HEK293 (cell line): ENCODE data around the gene LHFPL3.

ENCODE experiments used
- CTCF ChIA-PET: fragments of 350-600 bp; formaldehyde crosslinking; extraction: SDS; loops from one replicate; lab custom pipeline; 2021; ENCODE audit warnings: antibody characterized with exemption; lab: Yijun Ruan, JAX
- POLR2A ChIA-PET: fragments of 300-600 bp; formaldehyde crosslinking; extraction: SDS; loops from one replicate; lab custom pipeline; 2020; ENCODE audit warnings: antibody characterized with exemption, inconsistent platforms; lab: Yijun Ruan, JAX
- H3K27ac ChIP-seq: fragments of 200-500 bp; sonication (Bioruptor generic); 2 replicates; pipeline ENCODE4 v1.5.1; 2014; ENCODE audit warnings: low read depth, low read length, control low read depth, inconsistent platforms; ENCODE audit errors: extremely low read depth
- H3K36me3 ChIP-seq, 2 experiments: fragments of 200-500 bp in 1 of 2; sonication (Bioruptor generic) in 1 of 2; 1 replicate in 1 of 2; 2 replicates in 1 of 2; pipeline ENCODE4 v1.5.1; 2014 to 2017; ENCODE audit warnings: inconsistent platforms in 2 of 2, low read length in 2 of 2; ENCODE audit not compliant: control insufficient read depth in 2 of 2, insufficient read depth in 1 of 2
- H3K4me1 ChIP-seq: fragments of 200-500 bp; sonication (Bioruptor generic); 2 replicates; pipeline ENCODE4 v1.5.1; 2014; ENCODE audit warnings: mild to moderate bottlenecking, low read length, inconsistent platforms; ENCODE audit not compliant: control insufficient read depth, insufficient read depth
- H3K4me3 ChIP-seq: 2 replicates; pipeline ENCODE4 v1.5.1; 2011; ENCODE audit warnings: low read depth, mild to moderate bottlenecking, control low read depth, low read length, moderate library complexity
- H3K9me3 ChIP-seq: fragments of 200-500 bp; sonication (Bioruptor generic); 2 replicates; pipeline ENCODE4 v1.5.1; 2014; ENCODE audit warnings: low read depth, low read length, inconsistent platforms; ENCODE audit not compliant: control insufficient read depth, insufficient read depth
- GFI1B ChIP-seq: fragments of 450-650 bp; formaldehyde crosslinking; IDR thresholded peaks from 2 replicates; pipeline ENCODE4 v1.5.1; 2016; ENCODE audit warnings: missing biosample characterization, missing genetic modification characterization
- GLIS1 ChIP-seq: fragments of 450-650 bp; formaldehyde crosslinking; IDR thresholded peaks from 2 replicates; pipeline ENCODE4 v1.5.1; 2016; ENCODE audit warnings: missing biosample characterization, missing genetic modification characterization
- HOXA7 ChIP-seq: sonication (generic); formaldehyde crosslinking; IDR thresholded peaks from 2 replicates; pipeline ENCODE4 v1.8.1; 2022; ENCODE audit warnings: missing genetic modification reagents, borderline replicate concordance
- HOXD13 ChIP-seq: sonication (generic); formaldehyde crosslinking; IDR thresholded peaks from 2 replicates; pipeline ENCODE4 v1.8.0; 2022; ENCODE audit warnings: missing genetic modification reagents, borderline replicate concordance
- KLF10 ChIP-seq: fragments of 450-650 bp; IDR thresholded peaks from 2 replicates; pipeline ENCODE4 v1.5.1; 2018; ENCODE audit warnings: missing biosample characterization, mild to moderate bottlenecking, missing genetic modification characterization
- KLF9 ChIP-seq: fragments of 450-650 bp; formaldehyde crosslinking; IDR thresholded peaks from 2 replicates; pipeline ENCODE4 v1.5.1; 2016; ENCODE audit warnings: missing biosample characterization, missing genetic modification characterization, low read depth
- REPIN1 ChIP-seq: fragments of 450-650 bp; formaldehyde crosslinking; IDR thresholded peaks from 2 replicates; pipeline ENCODE4 v1.5.1; 2017; ENCODE audit warnings: missing biosample characterization, missing genetic modification characterization, low read depth
- SETDB1 ChIP-seq: IDR thresholded peaks from one replicate; pipeline ENCODE4 v1.6.1; 2017; ENCODE audit warnings: mild to moderate bottlenecking, low read length, moderate library complexity, mixed read lengths; ENCODE audit not compliant: insufficient read length
- SP2 ChIP-seq: fragments of 450-650 bp; formaldehyde crosslinking; IDR thresholded peaks from 2 replicates; pipeline ENCODE4 v1.5.1; 2016; ENCODE audit warnings: missing biosample characterization, missing genetic modification characterization
- YY2 ChIP-seq: fragments of 450-650 bp; formaldehyde crosslinking; IDR thresholded peaks from 2 replicates; pipeline ENCODE4 v1.5.1; 2016; ENCODE audit warnings: missing biosample characterization, missing genetic modification characterization
- ZBTB48 ChIP-seq: fragments of 450-650 bp; formaldehyde crosslinking; IDR thresholded peaks from 2 replicates; pipeline ENCODE4 v1.5.1; 2016; ENCODE audit warnings: missing biosample characterization, missing genetic modification characterization
- ZBTB7A ChIP-seq: fragments of 450-650 bp; formaldehyde crosslinking; IDR thresholded peaks from 2 replicates; pipeline ENCODE4 v1.5.1; 2016; ENCODE audit warnings: low read depth, missing biosample characterization, missing genetic modification characterization
- ZNF211 ChIP-seq: fragments of 450-650 bp; formaldehyde crosslinking; IDR thresholded peaks from 2 replicates; pipeline ENCODE4 v1.5.1; 2016; ENCODE audit warnings: low read depth, missing biosample characterization, missing genetic modification characterization
- ZNF23 ChIP-seq: fragments of 450-650 bp; formaldehyde crosslinking; IDR thresholded peaks from 2 replicates; pipeline ENCODE4 v1.5.1; 2016; ENCODE audit warnings: missing biosample characterization, missing genetic modification characterization, borderline replicate concordance
- ZNF37A ChIP-seq: fragments of 450-650 bp; IDR thresholded peaks from 2 replicates; pipeline ENCODE4 v1.5.1; 2018; ENCODE audit warnings: missing biosample characterization, missing genetic modification characterization
- ZNF521 ChIP-seq: fragments of 450-650 bp; formaldehyde crosslinking; IDR thresholded peaks from 2 replicates; pipeline ENCODE4 v1.5.1; 2017; ENCODE audit warnings: missing biosample characterization, mild to moderate bottlenecking, missing genetic modification characterization
- ZNF701 ChIP-seq: fragments of 450-650 bp; formaldehyde crosslinking; IDR thresholded peaks from 2 replicates; pipeline ENCODE4 v1.5.1; 2016; ENCODE audit warnings: missing biosample characterization, missing genetic modification characterization
- ZNF777 ChIP-seq: fragments of 450-650 bp; formaldehyde crosslinking; IDR thresholded peaks from 2 replicates; pipeline ENCODE4 v1.5.1; 2017; ENCODE audit warnings: missing biosample characterization, missing genetic modification characterization, borderline replicate concordance
- TF ChIP-seq, protein P1 (sequence below): fragments of 450-650 bp; IDR thresholded peaks from 2 replicates; pipeline ENCODE4 v1.5.1; 2018; ENCODE audit warnings: missing biosample characterization, missing genetic modification characterization
- TF ChIP-seq, protein P2 (sequence below): fragments of 450-650 bp; formaldehyde crosslinking; IDR thresholded peaks from 2 replicates; pipeline ENCODE4 v1.5.1; 2016; ENCODE audit warnings: missing biosample characterization, missing genetic modification characterization
- TF ChIP-seq, protein P3 (sequence below): fragments of 450-650 bp; formaldehyde crosslinking; IDR thresholded peaks from 2 replicates; pipeline ENCODE4 v1.5.1; 2017; ENCODE audit warnings: missing biosample characterization, missing genetic modification characterization
- TF ChIP-seq, protein P4 (sequence below): fragments of 450-650 bp; formaldehyde crosslinking; conservative IDR thresholded peaks from 2 replicates; pipeline ENCODE4 v1.5.1; 2016; ENCODE audit warnings: low read depth, missing biosample characterization, missing genetic modification characterization
- TF ChIP-seq, protein P5 (sequence below): fragments of 450-650 bp; formaldehyde crosslinking; IDR thresholded peaks from 2 replicates; pipeline ENCODE4 v1.5.1; 2017; ENCODE audit warnings: missing biosample characterization, missing genetic modification characterization
- TF ChIP-seq, protein P6 (sequence below): fragments of 450-650 bp; formaldehyde crosslinking; IDR thresholded peaks from 2 replicates; pipeline ENCODE4 v1.5.1; 2016; ENCODE audit warnings: missing biosample characterization, missing genetic modification characterization

Gene LHFPL3

DNA sequence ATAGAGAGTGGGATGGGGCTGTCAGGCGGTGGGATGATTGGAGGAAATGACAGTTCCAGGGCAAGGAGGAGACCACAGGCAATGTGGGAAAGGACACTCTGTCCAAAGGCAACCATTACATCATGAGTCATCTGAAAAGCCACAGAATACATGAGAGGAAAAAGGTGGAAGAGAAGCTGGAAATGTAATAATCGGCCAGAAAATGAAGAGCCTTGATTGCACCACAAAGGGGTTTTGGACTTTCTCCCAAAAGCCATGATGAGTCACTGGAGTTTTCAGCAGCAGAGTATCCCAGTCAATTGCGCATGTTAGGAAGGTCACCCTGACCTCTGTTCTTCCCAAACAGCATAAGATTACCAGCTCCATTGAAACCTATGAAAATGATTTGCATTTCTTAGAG is 222.0 kb downstream of the LHFPL3 start:
- ChIA-PET POLR2A (no interaction called here), CTCF (no interaction called here)
- TF ChIP-seq HOXD13 = no peak
- TF ChIP-seq, protein P1, sequence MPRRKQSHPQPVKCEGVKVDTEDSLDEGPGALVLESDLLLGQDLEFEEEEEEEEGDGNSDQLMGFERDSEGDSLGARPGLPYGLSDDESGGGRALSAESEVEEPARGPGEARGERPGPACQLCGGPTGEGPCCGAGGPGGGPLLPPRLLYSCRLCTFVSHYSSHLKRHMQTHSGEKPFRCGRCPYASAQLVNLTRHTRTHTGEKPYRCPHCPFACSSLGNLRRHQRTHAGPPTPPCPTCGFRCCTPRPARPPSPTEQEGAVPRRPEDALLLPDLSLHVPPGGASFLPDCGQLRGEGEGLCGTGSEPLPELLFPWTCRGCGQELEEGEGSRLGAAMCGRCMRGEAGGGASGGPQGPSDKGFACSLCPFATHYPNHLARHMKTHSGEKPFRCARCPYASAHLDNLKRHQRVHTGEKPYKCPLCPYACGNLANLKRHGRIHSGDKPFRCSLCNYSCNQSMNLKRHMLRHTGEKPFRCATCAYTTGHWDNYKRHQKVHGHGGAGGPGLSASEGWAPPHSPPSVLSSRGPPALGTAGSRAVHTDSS (tag by site-specific recombination) = no peak
- TF ChIP-seq ZNF521 (tag by site-specific recombination) = no peak
- TF ChIP-seq, protein P2, sequence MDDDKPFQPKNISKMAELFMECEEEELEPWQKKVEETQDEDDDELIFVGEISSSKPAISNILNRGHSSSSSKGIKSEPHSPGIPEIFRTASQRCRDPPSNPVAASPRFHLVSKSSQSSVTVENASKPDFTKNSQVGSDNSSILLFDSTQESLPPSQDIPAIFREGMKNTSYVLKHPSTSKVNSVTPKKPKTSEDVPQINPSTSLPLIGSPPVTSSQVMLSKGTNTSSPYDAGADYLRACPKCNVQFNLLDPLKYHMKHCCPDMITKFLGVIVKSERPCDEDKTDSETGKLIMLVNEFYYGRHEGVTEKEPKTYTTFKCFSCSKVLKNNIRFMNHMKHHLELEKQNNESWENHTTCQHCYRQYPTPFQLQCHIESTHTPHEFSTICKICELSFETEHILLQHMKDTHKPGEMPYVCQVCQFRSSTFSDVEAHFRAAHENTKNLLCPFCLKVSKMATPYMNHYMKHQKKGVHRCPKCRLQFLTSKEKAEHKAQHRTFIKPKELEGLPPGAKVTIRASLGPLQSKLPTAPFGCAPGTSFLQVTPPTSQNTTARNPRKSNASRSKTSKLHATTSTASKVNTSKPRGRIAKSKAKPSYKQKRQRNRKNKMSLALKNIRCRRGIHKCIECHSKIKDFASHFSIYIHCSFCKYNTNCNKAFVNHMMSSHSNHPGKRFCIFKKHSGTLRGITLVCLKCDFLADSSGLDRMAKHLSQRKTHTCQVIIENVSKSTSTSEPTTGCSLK = no peak
- TF ChIP-seq, protein P3, sequence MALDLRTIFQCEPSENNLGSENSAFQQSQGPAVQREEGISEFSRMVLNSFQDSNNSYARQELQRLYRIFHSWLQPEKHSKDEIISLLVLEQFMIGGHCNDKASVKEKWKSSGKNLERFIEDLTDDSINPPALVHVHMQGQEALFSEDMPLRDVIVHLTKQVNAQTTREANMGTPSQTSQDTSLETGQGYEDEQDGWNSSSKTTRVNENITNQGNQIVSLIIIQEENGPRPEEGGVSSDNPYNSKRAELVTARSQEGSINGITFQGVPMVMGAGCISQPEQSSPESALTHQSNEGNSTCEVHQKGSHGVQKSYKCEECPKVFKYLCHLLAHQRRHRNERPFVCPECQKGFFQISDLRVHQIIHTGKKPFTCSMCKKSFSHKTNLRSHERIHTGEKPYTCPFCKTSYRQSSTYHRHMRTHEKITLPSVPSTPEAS = no peak
- TF ChIP-seq GFI1B (tag by site-specific recombination) = no peak
- TF ChIP-seq, protein P4, sequence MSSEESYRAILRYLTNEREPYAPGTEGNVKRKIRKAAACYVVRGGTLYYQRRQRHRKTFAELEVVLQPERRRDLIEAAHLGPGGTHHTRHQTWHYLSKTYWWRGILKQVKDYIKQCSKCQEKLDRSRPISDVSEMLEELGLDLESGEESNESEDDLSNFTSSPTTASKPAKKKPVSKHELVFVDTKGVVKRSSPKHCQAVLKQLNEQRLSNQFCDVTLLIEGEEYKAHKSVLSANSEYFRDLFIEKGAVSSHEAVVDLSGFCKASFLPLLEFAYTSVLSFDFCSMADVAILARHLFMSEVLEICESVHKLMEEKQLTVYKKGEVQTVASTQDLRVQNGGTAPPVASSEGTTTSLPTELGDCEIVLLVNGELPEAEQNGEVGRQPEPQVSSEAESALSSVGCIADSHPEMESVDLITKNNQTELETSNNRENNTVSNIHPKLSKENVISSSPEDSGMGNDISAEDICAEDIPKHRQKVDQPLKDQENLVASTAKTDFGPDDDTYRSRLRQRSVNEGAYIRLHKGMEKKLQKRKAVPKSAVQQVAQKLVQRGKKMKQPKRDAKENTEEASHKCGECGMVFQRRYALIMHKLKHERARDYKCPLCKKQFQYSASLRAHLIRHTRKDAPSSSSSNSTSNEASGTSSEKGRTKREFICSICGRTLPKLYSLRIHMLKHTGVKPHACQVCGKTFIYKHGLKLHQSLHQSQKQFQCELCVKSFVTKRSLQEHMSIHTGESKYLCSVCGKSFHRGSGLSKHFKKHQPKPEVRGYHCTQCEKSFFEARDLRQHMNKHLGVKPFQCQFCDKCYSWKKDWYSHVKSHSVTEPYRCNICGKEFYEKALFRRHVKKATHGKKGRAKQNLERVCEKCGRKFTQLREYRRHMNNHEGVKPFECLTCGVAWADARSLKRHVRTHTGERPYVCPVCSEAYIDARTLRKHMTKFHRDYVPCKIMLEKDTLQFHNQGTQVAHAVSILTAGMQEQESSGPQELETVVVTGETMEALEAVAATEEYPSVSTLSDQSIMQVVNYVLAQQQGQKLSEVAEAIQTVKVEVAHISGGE (tag by site-specific recombination) = no peak
- no peak for TF ChIP-seq ZNF23 (tag by site-specific recombination)
- no peak for TF ChIP-seq SP2
- no peak overlapping the region for H3K4me3 ChIP-seq
- no peaks in the 10 kb centered on the region for H3K36me3 ChIP-seq
- no peaks in the 10 kb centered on the region for H3K9me3 ChIP-seq
- no peak overlapping the region for H3K27ac ChIP-seq
- H3K4me1 ChIP-seq = no peaks in the 10 kb centered on the region

DNA sequence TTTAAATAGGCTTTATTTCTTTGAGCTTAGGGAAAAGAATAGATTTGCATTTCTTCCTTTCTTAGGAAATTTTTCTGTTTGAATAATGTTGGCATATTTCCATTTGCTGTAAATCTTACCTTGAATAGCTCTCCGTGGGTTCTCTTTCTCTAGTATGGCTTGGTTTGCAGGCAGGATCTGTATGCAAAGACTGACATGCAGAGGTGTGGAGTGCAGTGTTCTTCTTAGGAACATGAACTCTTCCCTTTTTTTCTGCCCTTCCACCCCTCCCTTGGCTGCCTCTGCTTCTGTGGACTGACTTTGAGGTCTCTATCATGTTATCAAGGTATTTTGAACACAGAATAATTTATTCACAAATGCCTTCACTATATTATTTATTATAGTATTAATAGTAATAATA is 222.8 kb downstream of the LHFPL3 start:
- no peak overlapping the region for H3K27ac ChIP-seq
- no peaks in the 10 kb centered on the region for H3K4me1 ChIP-seq
- no peaks in the 10 kb centered on the region for H3K9me3 ChIP-seq
- CTCF ChIA-PET = interaction anchor here (0.7 kb wide), 2 partner anchors 42 to 275 kb away, joined by 3 read pairs; no protein-coding TSS in a partner anchor
- POLR2A ChIA-PET = no interaction called here
- H3K4me3 ChIP-seq = no peak overlapping the region
- no peaks in the 10 kb centered on the region for H3K36me3 ChIP-seq
- TF ChIP-seq REPIN1 (tag by site-specific recombination) (no peak), ZNF37A (tag by site-specific recombination) (no peak), HOXA7 (no peak), YY2 (tag by site-specific recombination) (no peak), ZNF777 (tag by site-specific recombination) (no peak), ZBTB48 (tag by site-specific recombination) (no peak), SETDB1 (no peak), KLF9 (tag by site-specific recombination) (no peak), ZNF701 (no peak), KLF10 (tag by site-specific recombination) (no peak), GLIS1 (tag by site-specific recombination) (no peak), ZBTB7A (tag by site-specific recombination) (no peak), ZNF211 (no peak)
- TF ChIP-seq, protein P5, sequence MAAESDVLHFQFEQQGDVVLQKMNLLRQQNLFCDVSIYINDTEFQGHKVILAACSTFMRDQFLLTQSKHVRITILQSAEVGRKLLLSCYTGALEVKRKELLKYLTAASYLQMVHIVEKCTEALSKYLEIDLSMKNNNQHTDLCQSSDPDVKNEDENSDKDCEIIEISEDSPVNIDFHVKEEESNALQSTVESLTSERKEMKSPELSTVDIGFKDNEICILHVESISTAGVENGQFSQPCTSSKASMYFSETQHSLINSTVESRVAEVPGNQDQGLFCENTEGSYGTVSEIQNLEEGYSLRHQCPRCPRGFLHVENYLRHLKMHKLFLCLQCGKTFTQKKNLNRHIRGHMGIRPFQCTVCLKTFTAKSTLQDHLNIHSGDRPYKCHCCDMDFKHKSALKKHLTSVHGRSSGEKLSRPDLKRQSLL (tag by site-specific recombination) = no peak
- TF ChIP-seq, protein P6, sequence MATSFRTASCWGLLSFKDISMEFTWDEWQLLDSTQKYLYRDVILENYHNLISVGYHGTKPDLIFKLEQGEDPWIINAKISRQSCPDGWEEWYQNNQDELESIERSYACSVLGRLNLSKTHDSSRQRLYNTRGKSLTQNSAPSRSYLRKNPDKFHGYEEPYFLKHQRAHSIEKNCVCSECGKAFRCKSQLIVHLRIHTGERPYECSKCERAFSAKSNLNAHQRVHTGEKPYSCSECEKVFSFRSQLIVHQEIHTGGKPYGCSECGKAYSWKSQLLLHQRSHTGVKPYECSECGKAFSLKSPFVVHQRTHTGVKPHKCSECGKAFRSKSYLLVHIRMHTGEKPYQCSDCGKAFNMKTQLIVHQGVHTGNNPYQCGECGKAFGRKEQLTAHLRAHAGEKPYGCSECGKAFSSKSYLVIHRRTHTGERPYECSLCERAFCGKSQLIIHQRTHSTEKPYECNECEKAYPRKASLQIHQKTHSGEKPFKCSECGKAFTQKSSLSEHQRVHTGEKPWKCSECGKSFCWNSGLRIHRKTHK (tag by site-specific recombination) = no peak
